Astrocyte (in vitro differentiated cells and primary cell): ENCODE measurements around the gene KCNQ1. TPM values are rescaled to one million over a fixed set of nuclear protein-coding genes. Genes with fewer than 3 reads are reported as not detected.

Source experiments
- DNase-seq: peaks from one replicate; pipeline ENCODE4 v3.0.0-alpha.2; 2010; ENCODE audit warnings: low read depth
- FAIRE-seq: peaks from 2 replicates; lab custom pipeline; 2011; peaks lifted over from hg19 to GRCh38; lab: Jason Lieb, UNC
- H2AFZ ChIP-seq: 2 replicates; pipeline ENCODE4 v1.6.0; 2012; ENCODE audit warnings: low read depth, low read length, inconsistent platforms
- H3K27ac ChIP-seq: 2 replicates; pipeline ENCODE4 v1.5.1; 2011; ENCODE audit warnings: low read depth, low read length, inconsistent platforms
- H3K27me3 ChIP-seq: 2 replicates; pipeline ENCODE4 v1.6.0; 2011; ENCODE audit warnings: low read length, inconsistent platforms; ENCODE audit not compliant: insufficient read depth
- H3K36me3 ChIP-seq: 2 replicates; pipeline ENCODE4 v1.5.1; 2011; ENCODE audit warnings: low read length, inconsistent platforms; ENCODE audit not compliant: insufficient read depth
- H3K4me1 ChIP-seq: 2 replicates; pipeline ENCODE4 v1.5.1; 2011; ENCODE audit warnings: low read length, inconsistent platforms; ENCODE audit not compliant: insufficient read depth
- H3K4me2 ChIP-seq: 2 replicates; pipeline ENCODE4 v1.6.0; 2012; ENCODE audit warnings: low read length, inconsistent platforms
- H3K4me3 ChIP-seq: 2 replicates; pipeline ENCODE4 v1.5.1; 2011; ENCODE audit warnings: low read depth, mild to moderate bottlenecking, low read length, inconsistent platforms; ENCODE audit not compliant: insufficient read depth
- H3K79me2 ChIP-seq: 2 replicates; pipeline ENCODE4 v1.6.0; 2012; ENCODE audit warnings: mild to moderate bottlenecking, low read length, inconsistent platforms; ENCODE audit not compliant: insufficient read depth
- H3K9ac ChIP-seq: 2 replicates; pipeline ENCODE4 v1.6.0; 2012; ENCODE audit warnings: mild to moderate bottlenecking, low read length, inconsistent platforms
- H3K9me3 ChIP-seq: 2 replicates; pipeline ENCODE4 v1.5.1; 2012; ENCODE audit warnings: low read depth, mild to moderate bottlenecking, low read length, inconsistent platforms; ENCODE audit not compliant: insufficient read depth
- H4K20me1 ChIP-seq: 2 replicates; pipeline ENCODE4 v1.6.0; 2012; ENCODE audit warnings: low read length, inconsistent platforms; ENCODE audit not compliant: insufficient read depth
- H3K27ac Mint-ChIP-seq: one replicate; pipeline ENCODE4 v1.8.0; 2021; ENCODE audit warnings: mild to moderate bottlenecking, mixed read lengths; ENCODE audit not compliant: unreplicated experiment
- H3K27me3 Mint-ChIP-seq: one replicate; pipeline ENCODE4 v1.8.0; 2021; ENCODE audit warnings: low read depth, mixed read lengths; ENCODE audit not compliant: unreplicated experiment
- H3K36me3 Mint-ChIP-seq: one replicate; pipeline ENCODE4 v1.8.0; 2021; ENCODE audit warnings: low read depth, mixed read lengths; ENCODE audit not compliant: unreplicated experiment
- H3K4me1 Mint-ChIP-seq: one replicate; pipeline ENCODE4 v1.8.0; 2021; ENCODE audit warnings: low read depth, mixed read lengths; ENCODE audit not compliant: unreplicated experiment
- H3K4me3 Mint-ChIP-seq: one replicate; pipeline ENCODE4 v1.8.0; 2021; ENCODE audit warnings: mild to moderate bottlenecking, moderate library complexity, mixed read lengths; ENCODE audit not compliant: unreplicated experiment
- H3K9me3 Mint-ChIP-seq: one replicate; pipeline ENCODE4 v1.8.0; 2021; ENCODE audit warnings: mild to moderate bottlenecking, mixed read lengths; ENCODE audit not compliant: unreplicated experiment
- EZH2 ChIP-seq: IDR thresholded peaks from 2 replicates; pipeline ENCODE4 v1.6.1; 2012; ENCODE audit warnings: mild to moderate bottlenecking, low read length, inconsistent platforms; ENCODE audit not compliant: insufficient read depth
- total RNA-seq: library from RNA; stranded (reverse); gene quantifications from 2 replicates; pipeline ENCODE4 v1.2.1, GENCODE V29; 2021
- TF ChIP-seq, protein P1 (sequence below): IDR thresholded peaks from 2 replicates; pipeline ENCODE4 v1.5.1; 2011; ENCODE audit warnings: low read depth, mild to moderate bottlenecking, inconsistent platforms, low read length, moderate library complexity; ENCODE audit not compliant: insufficient read depth

The KCNQ1 gene
- total RNA-seq, 1 donor from 2014 or later = not detected

- Histone ChIP-seq H3K9me3 (no peaks in the 10 kb centered on the region), H3K4me3 (no peak overlapping the region), H3K27ac (no peak overlapping the region), H4K20me1 (peaks cover 10% of the 10 kb centered on the region), H2AFZ (no peak overlapping the region), H3K4me2 (no peak overlapping the region), H3K9ac (no peak overlapping the region), H3K4me1 (peaks cover 19% of the 10 kb centered on the region), H3K36me3 (no peaks in the 10 kb centered on the region), H3K79me2 (no peaks in the 10 kb centered on the region), H3K27me3 (no peaks in the 10 kb centered on the region)
- no peak for TF ChIP-seq EZH2
- TF ChIP-seq, protein P1, sequence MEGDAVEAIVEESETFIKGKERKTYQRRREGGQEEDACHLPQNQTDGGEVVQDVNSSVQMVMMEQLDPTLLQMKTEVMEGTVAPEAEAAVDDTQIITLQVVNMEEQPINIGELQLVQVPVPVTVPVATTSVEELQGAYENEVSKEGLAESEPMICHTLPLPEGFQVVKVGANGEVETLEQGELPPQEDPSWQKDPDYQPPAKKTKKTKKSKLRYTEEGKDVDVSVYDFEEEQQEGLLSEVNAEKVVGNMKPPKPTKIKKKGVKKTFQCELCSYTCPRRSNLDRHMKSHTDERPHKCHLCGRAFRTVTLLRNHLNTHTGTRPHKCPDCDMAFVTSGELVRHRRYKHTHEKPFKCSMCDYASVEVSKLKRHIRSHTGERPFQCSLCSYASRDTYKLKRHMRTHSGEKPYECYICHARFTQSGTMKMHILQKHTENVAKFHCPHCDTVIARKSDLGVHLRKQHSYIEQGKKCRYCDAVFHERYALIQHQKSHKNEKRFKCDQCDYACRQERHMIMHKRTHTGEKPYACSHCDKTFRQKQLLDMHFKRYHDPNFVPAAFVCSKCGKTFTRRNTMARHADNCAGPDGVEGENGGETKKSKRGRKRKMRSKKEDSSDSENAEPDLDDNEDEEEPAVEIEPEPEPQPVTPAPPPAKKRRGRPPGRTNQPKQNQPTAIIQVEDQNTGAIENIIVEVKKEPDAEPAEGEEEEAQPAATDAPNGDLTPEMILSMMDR = no peak
- no peak for DNase-seq
- peaks cover 41% of the 10 kb centered on the region for H3K27me3 Mint-ChIP-seq
- no peaks in the 10 kb centered on the region for H3K36me3 Mint-ChIP-seq
- peaks cover 1% of the 10 kb centered on the region for H3K9me3 Mint-ChIP-seq
- peaks cover 11% of the 10 kb centered on the region for H3K4me1 Mint-ChIP-seq
- no peak for FAIRE-seq
- H3K27ac Mint-ChIP-seq = no peak overlapping the region
- no peak overlapping the region for H3K4me3 Mint-ChIP-seq
Measured at GRCh38 chr11:2535673-2536439, 91.0 kb downstream of the KCNQ1 start.

GRCh38 chr11:2536440-2536989, 91.7 kb downstream of the KCNQ1 start:
- no peak overlapping the region for H3K4me3 Mint-ChIP-seq
- H3K4me1 ChIP-seq = peaks cover 19% of the 10 kb centered on the region
- no peak overlapping the region for H3K9ac ChIP-seq
- peaks cover 11% of the 10 kb centered on the region for H3K4me1 Mint-ChIP-seq
- no peaks in the 10 kb centered on the region for H3K36me3 Mint-ChIP-seq
- peaks cover 47% of the 10 kb centered on the region for H3K27me3 Mint-ChIP-seq
- H3K9me3 ChIP-seq = no peaks in the 10 kb centered on the region
- H3K9me3 Mint-ChIP-seq = peaks cover 1% of the 10 kb centered on the region
- H3K27me3 ChIP-seq = no peaks in the 10 kb centered on the region
- H3K36me3 ChIP-seq = no peaks in the 10 kb centered on the region
- H2AFZ ChIP-seq = no peak overlapping the region
- no peak for FAIRE-seq
- no peak overlapping the region for H3K27ac Mint-ChIP-seq
- no peak overlapping the region for H3K4me3 ChIP-seq
- peaks cover 9% of the 10 kb centered on the region for H4K20me1 ChIP-seq
- no peak overlapping the region for H3K4me2 ChIP-seq
- TF ChIP-seq EZH2 = no peak
- TF ChIP-seq, protein P1 = no peak
- H3K27ac ChIP-seq = no peak overlapping the region
- no peak for DNase-seq
- H3K79me2 ChIP-seq = no peaks in the 10 kb centered on the region
